Measurements from ENCODE around the gene JOSD1. TPM values are rescaled to one million over a fixed set of nuclear protein-coding genes. Genes with fewer than 3 reads are reported as not detected.

JOSD1 gene
- total RNA-seq (25.7 TPM), polyA plus RNA-seq (27.8 TPM)
- long read RNA-seq, donor 1, partial matches to known transcripts = 0 of 1 reads
- long read RNA-seq, donor 1, other reads (novel, unspliced or antisense) = 0 of 1 reads
- long read RNA-seq, donor 2, transcript JOSD1-201 (4 exons, 3,648 nt) = major isoform, 7 of 11 reads
- long read RNA-seq, donor 2, partial matches to known transcripts = 0 of 11 reads
- long read RNA-seq, donor 2, other reads (novel, unspliced or antisense) = 0 of 11 reads
- long read RNA-seq, donor 3, partial matches to known transcripts = 0 of 3 reads
- long read RNA-seq, donor 3, other reads (novel, unspliced or antisense) = 0 of 3 reads
- long read RNA-seq, donor 4, transcript JOSD1-201 (4 exons, 3,648 nt) = major isoform, 7 of 11 reads
- long read RNA-seq, donor 4, partial matches to known transcripts = 0 of 11 reads
- long read RNA-seq, donor 4, other reads (novel, unspliced or antisense) = 0 of 11 reads
- long read RNA-seq, donor 5, partial matches to known transcripts = 0 of 5 reads
- long read RNA-seq, donor 5, other reads (novel, unspliced or antisense) = 0 of 5 reads
- long read RNA-seq, donor 6, partial matches to known transcripts = 0 of 9 reads
- long read RNA-seq, donor 6, other reads (novel, unspliced or antisense) = 0 of 9 reads
- long read RNA-seq, donor 7, partial matches to known transcripts = 0 of 5 reads
- long read RNA-seq, donor 7, other reads (novel, unspliced or antisense) = 0 of 5 reads
- long read RNA-seq, donor 8, partial matches to known transcripts = 0 of 1 reads
- long read RNA-seq, donor 8, other reads (novel, unspliced or antisense) = 0 of 1 reads
- long read RNA-seq, donor 9, partial matches to known transcripts = 0 of 5 reads
- long read RNA-seq, donor 9, other reads (novel, unspliced or antisense) = 0 of 5 reads
- long read RNA-seq, donor 10, partial matches to known transcripts = 0 of 5 reads
- long read RNA-seq, donor 10, other reads (novel, unspliced or antisense) = 0 of 5 reads

DNA sequence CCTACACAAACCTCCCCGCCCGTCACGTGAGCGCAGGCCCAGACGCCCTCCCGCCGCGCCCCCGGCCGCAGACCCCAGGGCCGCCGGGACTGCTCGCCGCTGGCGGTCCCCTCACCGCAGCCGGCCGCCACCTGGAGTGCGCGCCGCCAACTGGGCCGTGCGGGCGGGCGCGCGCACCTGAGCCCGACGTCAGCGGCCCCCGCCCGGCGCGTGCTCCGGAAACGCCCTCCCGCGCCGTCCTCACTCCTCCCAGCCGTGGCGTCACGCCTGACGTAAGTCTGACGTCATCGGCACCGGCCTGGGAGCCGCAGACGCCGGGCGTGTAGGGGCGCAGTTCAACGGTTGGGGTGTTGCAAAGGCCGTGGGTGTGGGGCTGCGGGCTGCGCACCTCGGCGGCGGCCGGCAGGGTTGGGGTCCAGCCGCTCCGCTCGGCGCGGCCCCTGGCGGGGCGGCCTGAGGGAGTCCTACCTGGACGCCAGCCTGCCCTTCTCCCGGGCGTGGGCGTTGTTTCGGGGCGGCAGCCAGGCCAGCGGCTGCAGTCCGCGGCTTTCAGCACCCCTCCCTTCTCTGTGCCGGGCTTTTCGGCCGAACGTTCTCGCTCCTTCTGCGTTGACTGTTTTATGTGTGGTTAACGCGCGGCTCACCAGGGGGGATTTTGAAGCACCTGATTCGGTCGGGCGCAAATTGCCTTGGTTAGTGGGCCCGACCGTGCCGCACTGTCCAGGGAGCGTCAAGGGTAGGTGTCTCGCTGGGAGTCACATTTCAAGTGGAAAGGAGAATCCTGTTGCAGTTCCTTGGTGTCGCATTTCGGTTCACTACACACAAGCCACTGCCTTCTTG, at the start of gene JOSD1:
Gene JOSD1 (minus strand): TSS at position 155 of the 840 bp plus-strand sequence. CDS start 956 bp downstream, outside the sequence.
- Histone ChIP-seq H3K4me3 (ENCODE audit: low read length in 2 of 2) (peak within 1 kb of the TSS; percentile 80 to 89), H3K9me3 (ENCODE audit: control insufficient read depth in 2 of 2, insufficient read depth in 1 of 2, low read length in 1 of 2) (no peaks in the 10 kb centered on the region), H3K27me3 (ENCODE audit: control insufficient read depth in 2 of 2, insufficient read depth in 1 of 2, low read length in 1 of 2) (no peaks in the 10 kb centered on the region), H3K36me3 (ENCODE audit: control insufficient read depth in 2 of 2, insufficient read depth in 2 of 2, low read length in 1 of 2) (peaks cover 0 to 9% of the 10 kb centered on the region in 2 donors), H3K27ac (ENCODE audit: low read depth in 1 of 2, low read length in 1 of 2) (peak within 1 kb of the TSS; percentile 90 to 99), H3K4me1 (ENCODE audit: control insufficient read depth in 2 of 2, insufficient read depth in 2 of 2, low read length in 2 of 2) (peaks cover 36 to 39% of the 10 kb centered on the region in 2 donors)
- DNase-seq (ENCODE audit: low read depth in 6 of 9, low spot score in 9 of 9) = peak; percentile 87 to 98 (median 95)
- WGBS = under 1% methylated on average over 94 of the region's 94 CpGs

DNA sequence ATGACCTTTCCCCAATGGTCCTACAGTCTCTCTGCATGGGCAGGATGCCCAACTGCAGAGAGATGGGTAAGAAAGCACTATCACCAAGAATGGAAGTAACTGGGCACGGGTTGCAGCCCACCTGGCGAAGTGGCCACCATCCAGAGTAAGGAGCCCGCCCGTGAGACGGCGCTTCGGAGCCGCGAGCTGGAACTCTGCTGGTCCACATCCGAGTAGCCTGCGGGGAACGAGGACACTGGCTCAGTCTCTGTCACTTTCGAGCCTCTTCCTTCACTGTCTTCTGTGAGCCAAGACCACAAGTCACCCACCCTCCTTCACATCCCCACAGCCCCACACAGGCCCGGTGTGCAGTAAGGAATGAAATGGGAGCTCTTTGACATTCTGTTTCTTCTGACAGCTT, 49.4 kb upstream of the JOSD1 start:
- Histone ChIP-seq H3K9me3 (ENCODE audit: control insufficient read depth in 2 of 2, insufficient read depth in 1 of 2, low read length in 1 of 2) (peaks cover 0 to 6% of the 10 kb centered on the region in 2 donors), H3K4me3 (ENCODE audit: low read length in 2 of 2) (no peak overlapping the region), H3K36me3 (ENCODE audit: control insufficient read depth in 2 of 2, insufficient read depth in 2 of 2, low read length in 1 of 2) (peaks cover 61 to 88% of the 10 kb centered on the region in 2 donors), H3K27ac (ENCODE audit: low read depth in 1 of 2, low read length in 1 of 2) (no peak overlapping the region), H3K27me3 (ENCODE audit: control insufficient read depth in 2 of 2, insufficient read depth in 1 of 2, low read length in 1 of 2) (no peaks in the 10 kb centered on the region), H3K4me1 (ENCODE audit: control insufficient read depth in 2 of 2, insufficient read depth in 2 of 2, low read length in 2 of 2) (peaks cover 35 to 50% of the 10 kb centered on the region in 2 donors)
- DNase-seq (ENCODE audit: low read depth in 6 of 9, low spot score in 9 of 9) = no peak
- 94% methylated on average over 14 of the region's 14 CpGs for WGBS

DNA sequence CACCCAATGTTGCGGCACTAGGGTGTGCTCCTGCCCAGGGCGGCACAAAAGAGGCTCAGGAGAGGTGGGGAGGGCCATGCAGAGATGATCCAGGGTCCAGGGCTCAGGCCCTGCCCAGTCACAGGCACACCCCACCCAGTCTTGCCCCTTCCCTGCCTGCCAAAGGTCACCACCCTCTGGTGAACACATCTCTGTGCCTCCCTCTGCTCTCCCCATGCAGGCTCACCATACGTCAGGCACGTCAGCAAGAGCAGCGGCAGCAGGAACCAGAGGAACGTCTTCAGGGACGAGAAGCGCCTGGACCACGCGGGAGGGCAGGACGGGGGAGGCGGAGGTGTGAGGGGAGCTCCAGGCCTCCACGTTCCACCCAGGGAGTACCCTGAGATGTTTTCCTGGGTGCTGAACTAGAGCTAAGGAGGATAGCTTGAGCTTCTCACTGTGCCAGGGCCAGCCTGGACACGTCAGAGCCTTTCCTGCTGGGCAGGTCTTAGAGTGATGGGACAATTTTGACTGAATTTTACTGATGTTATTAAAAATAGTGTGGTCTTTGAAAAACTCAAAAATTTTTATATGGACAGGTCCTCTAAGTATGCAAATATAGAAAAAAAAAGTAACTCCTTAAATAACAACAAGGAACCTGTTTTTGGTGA, 47.9 kb upstream of the JOSD1 start:
- Histone ChIP-seq H3K9me3 (ENCODE audit: control insufficient read depth in 2 of 2, insufficient read depth in 1 of 2, low read length in 1 of 2) (peaks cover 0 to 6% of the 10 kb centered on the region in 2 donors), H3K36me3 (ENCODE audit: control insufficient read depth in 2 of 2, insufficient read depth in 2 of 2, low read length in 1 of 2) (peaks cover 71 to 93% of the 10 kb centered on the region in 2 donors), H3K4me3 (ENCODE audit: low read length in 2 of 2) (no peak overlapping the region), H3K4me1 (ENCODE audit: control insufficient read depth in 2 of 2, insufficient read depth in 2 of 2, low read length in 2 of 2) (peaks cover 26 to 36% of the 10 kb centered on the region in 2 donors), H3K27ac (ENCODE audit: low read depth in 1 of 2, low read length in 1 of 2) (no peak overlapping the region), H3K27me3 (ENCODE audit: control insufficient read depth in 2 of 2, insufficient read depth in 1 of 2, low read length in 1 of 2) (no peaks in the 10 kb centered on the region)
- no peak for DNase-seq (ENCODE audit: low read depth in 6 of 9, low spot score in 9 of 9)
- 94% methylated on average over 14 of the region's 14 CpGs for WGBS

DNA sequence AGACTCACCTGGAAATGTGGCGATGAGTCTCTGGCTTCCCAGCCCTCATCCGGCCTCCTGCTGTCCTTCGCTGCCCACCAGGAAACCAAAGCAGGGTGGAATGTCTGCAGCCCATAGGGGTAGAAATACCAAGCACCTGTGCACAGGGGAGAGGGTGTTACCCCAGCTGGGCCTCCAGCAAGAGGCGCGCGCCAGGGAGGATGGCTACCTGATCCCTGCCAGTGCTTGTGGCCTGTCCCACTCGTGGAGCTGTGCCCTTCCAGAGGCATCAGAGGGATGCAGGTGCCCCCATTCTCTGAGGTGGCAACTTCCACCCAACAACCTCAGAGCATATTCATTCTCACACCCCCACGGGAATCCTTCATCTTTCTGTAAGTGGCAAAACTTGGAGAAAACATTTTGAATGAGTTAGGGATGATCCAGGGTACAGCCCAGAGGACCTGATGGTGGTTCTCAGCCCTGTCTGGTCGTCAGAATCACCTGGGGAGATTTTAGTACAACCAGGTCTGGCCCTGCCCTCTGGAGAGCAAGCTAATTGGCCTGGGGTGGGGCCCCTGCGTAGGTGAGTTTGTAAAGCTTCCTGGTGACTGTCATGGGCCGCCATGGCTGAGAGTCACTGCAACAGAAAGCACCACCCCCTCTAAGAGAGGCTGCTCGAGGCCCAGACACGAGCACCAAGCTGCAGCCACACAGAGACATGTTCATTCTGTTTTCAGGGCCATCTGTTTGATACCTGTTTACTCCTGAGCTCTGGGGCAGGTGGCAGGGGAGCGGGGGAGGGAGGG, 45.1 kb upstream of the JOSD1 start:
- Histone ChIP-seq H3K27ac (ENCODE audit: low read depth in 1 of 2, low read length in 1 of 2) (no peak overlapping the region), H3K36me3 (ENCODE audit: control insufficient read depth in 2 of 2, insufficient read depth in 2 of 2, low read length in 1 of 2) (peaks cover 84 to 93% of the 10 kb centered on the region in 2 donors), H3K9me3 (ENCODE audit: control insufficient read depth in 2 of 2, insufficient read depth in 1 of 2, low read length in 1 of 2) (peaks cover 0 to 2% of the 10 kb centered on the region in 2 donors), H3K27me3 (ENCODE audit: control insufficient read depth in 2 of 2, insufficient read depth in 1 of 2, low read length in 1 of 2) (no peaks in the 10 kb centered on the region), H3K4me3 (ENCODE audit: low read length in 2 of 2) (no peak overlapping the region), H3K4me1 (ENCODE audit: control insufficient read depth in 2 of 2, insufficient read depth in 2 of 2, low read length in 2 of 2) (peaks cover under 1 to 9% of the 10 kb centered on the region in 2 donors)
- DNase-seq (ENCODE audit: low read depth in 6 of 9, low spot score in 9 of 9) = no peak
- WGBS = 98% methylated on average over 14 of the region's 14 CpGs

DNA sequence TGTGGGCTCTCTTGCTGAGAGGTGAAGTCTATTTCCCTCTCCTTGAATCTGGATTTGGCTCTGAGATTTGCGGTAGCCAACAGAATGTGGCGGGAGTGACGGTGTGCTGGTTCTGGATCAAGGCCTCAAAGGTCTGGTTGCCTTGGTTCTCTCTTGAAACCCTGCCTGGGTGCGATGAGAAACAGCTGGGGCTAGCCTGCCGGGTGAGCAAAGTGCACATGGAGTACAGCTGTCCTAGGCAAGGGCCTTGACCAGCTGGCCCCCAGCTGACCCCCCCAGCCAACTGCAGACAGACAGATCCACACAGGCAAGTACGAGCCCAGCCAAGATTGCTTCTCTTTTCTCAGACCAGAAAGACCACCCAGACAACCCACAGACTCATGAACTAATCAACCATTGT, 44.2 kb upstream of the JOSD1 start:
- Histone ChIP-seq H3K36me3 (ENCODE audit: control insufficient read depth in 2 of 2, insufficient read depth in 2 of 2, low read length in 1 of 2) (peaks cover 84 to 93% of the 10 kb centered on the region in 2 donors), H3K9me3 (ENCODE audit: control insufficient read depth in 2 of 2, insufficient read depth in 1 of 2, low read length in 1 of 2) (peaks cover 0 to 2% of the 10 kb centered on the region in 2 donors), H3K4me3 (ENCODE audit: low read length in 2 of 2) (no peak overlapping the region), H3K27ac (ENCODE audit: low read depth in 1 of 2, low read length in 1 of 2) (no peak overlapping the region), H3K4me1 (ENCODE audit: control insufficient read depth in 2 of 2, insufficient read depth in 2 of 2, low read length in 2 of 2) (peaks cover 0 to 3% of the 10 kb centered on the region in 2 donors), H3K27me3 (ENCODE audit: control insufficient read depth in 2 of 2, insufficient read depth in 1 of 2, low read length in 1 of 2) (no peaks in the 10 kb centered on the region)
- 98% methylated on average over 6 of the region's 6 CpGs for WGBS
- DNase-seq (ENCODE audit: low read depth in 6 of 9, low spot score in 9 of 9) = no peak

DNA sequence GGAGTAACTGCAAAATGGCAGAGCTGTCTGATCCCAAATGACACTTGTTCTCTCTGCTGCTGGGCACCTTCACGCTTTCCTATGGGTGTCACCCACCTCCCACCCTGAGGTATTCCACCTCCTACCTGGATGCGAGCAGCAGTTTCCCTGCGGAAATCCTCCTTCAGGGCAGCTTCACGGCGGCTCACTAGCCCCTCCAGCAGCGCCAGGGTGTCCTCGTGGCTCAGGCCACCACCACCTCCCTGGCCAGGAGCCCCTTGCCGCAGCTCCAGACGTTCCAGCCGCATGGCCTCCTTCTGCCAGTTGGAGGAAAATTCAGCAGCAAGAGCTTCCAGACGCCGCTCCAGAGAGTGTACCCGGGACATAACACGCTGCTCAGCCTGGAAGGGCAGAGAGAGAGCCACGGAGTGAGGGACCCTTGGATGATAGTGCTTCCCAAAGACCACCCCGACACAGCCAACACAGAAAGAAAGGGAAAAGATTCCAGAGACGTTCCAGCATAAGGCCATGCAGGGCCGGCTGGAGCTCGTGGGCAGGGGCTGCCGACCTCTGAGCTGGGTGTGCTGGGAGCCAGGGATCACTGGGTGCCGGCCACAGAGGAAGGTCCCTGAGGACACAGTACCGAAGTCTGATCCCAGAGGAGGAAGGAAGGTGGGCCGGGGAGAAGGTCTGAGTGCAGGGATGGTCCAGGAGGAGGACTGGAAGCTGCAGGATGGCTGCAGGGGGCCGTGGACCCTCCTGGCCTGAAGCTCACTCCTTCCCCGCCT, 41.6 kb upstream of the JOSD1 start:
- over 99% methylated on average over 25 of the region's 25 CpGs for WGBS

DNA sequence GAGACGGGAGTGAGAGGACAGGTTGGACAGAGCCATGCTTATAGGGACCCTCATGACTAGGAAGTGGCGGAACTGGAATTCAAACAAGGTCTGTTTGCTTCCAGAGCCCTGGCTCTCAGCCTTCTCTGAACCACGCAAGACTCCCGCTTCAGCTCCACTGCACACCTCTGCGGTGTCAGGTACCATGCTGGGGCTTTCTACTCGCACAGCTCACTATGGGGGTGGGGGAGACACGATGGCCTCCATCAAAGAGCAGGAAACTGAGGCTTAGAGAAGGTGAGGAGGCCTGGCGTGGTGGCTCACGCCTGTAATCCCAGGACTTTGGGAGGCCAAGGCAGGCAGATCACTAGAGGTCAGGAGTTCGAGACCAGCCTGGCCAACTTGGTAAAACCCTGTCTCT, 40.8 kb upstream of the JOSD1 start:
- H3K36me3 ChIP-seq (ENCODE audit: control insufficient read depth in 2 of 2, insufficient read depth in 2 of 2, low read length in 1 of 2) = peaks cover 92 to 96% of the 10 kb centered on the region in 2 donors
- no peaks in the 10 kb centered on the region for H3K27me3 ChIP-seq (ENCODE audit: control insufficient read depth in 2 of 2, insufficient read depth in 1 of 2, low read length in 1 of 2)
- H3K4me3 ChIP-seq (ENCODE audit: low read length in 2 of 2) = no peak overlapping the region
- peaks cover 0 to 12% of the 10 kb centered on the region in 2 donors for H3K4me1 ChIP-seq (ENCODE audit: control insufficient read depth in 2 of 2, insufficient read depth in 2 of 2, low read length in 2 of 2)
- DNase-seq (ENCODE audit: low read depth in 6 of 9, low spot score in 9 of 9) = no peak
- no peak overlapping the region for H3K27ac ChIP-seq (ENCODE audit: low read depth in 1 of 2, low read length in 1 of 2)
- 97% methylated on average over 10 of the region's 10 CpGs for WGBS
- H3K9me3 ChIP-seq (ENCODE audit: control insufficient read depth in 2 of 2, insufficient read depth in 1 of 2, low read length in 1 of 2) = peaks cover 0 to 2% of the 10 kb centered on the region in 2 donors

More for the DNA sequence above, 41.6 kb upstream of the JOSD1 start:
- Histone ChIP-seq H3K9me3 (ENCODE audit: control insufficient read depth in 2 of 2, insufficient read depth in 1 of 2, low read length in 1 of 2) (peaks cover 0 to 2% of the 10 kb centered on the region in 2 donors), H3K27me3 (ENCODE audit: control insufficient read depth in 2 of 2, insufficient read depth in 1 of 2, low read length in 1 of 2) (no peaks in the 10 kb centered on the region), H3K36me3 (ENCODE audit: control insufficient read depth in 2 of 2, insufficient read depth in 2 of 2, low read length in 1 of 2) (peaks cover 87 to 94% of the 10 kb centered on the region in 2 donors), H3K4me1 (ENCODE audit: control insufficient read depth in 2 of 2, insufficient read depth in 2 of 2, low read length in 2 of 2) (peaks cover 0 to 4% of the 10 kb centered on the region in 2 donors), H3K4me3 (ENCODE audit: low read length in 2 of 2) (no peak overlapping the region), H3K27ac (ENCODE audit: low read depth in 1 of 2, low read length in 1 of 2) (no peak overlapping the region)
- no peak for DNase-seq (ENCODE audit: low read depth in 6 of 9, low spot score in 9 of 9)

Measured in thymus (tissue), 14 donors.